Effector CD8-positive, alpha-beta T cell (primary cell): Measurements from ENCODE around the gene PAQR6.
"Not testable (repeated sequence)": the region's sequence is repeated elsewhere in the genome, so short reads cannot be mapped to it uniquely, and the experiment has no call there.

ENCODE experiments used
- DNase-seq: peaks from one replicate; lab custom pipeline; 2025; lab: John Stamatoyannopoulos, UW

PAQR6 gene

DNA sequence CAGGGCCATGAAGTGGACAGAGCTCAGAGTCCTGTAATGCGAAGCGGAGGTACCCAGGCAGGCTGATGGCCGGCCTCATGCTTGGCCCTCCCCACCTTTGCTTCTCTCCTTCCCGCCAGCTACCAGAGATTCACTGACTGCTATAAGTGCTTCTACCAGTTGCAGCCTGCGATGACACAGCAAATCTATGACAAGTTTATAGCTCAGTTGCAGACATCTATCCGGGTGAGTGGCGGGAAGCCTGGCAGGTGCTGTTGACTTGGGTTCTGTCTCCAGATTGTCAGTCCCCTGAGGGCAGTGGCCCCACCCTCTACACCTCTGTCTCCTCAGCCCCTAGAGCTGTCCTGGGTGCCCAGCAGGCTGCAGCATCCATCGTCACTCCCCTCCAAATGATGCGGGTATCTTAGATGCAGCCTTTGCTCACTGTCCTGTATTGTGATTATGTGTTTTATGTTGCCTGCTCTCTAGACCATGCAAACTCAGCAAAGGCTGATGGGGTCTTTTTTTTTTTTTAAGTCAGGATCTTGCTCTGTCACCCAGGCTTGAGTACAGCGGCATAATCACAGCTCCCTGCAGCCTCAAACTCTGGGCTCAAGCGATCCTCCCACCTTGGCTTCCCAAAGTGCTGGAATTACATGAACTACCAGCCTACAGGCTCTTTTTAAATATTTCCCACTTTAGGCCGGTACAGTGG is 15.5 kb downstream of the PAQR6 start:
- DNase-seq: no peak

DNA sequence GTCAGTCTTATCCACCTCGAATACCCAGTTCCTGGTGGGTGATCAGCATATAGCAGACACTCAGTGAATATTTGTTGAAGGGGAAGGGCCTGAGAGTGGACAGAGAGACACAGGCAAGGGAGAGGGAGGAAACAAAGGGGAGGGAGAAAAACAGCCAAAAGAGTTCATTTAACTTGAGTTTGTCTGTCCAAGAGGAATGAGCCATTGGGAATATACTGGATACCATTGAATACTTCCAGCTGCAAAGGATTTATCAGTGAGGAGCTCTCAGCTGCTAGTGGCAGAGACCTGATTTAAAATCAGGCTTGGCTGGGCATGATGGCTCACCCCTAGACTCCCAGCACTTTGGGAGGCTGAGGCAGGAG is 17.4 kb downstream of the PAQR6 start:
- no peak for DNase-seq

DNA sequence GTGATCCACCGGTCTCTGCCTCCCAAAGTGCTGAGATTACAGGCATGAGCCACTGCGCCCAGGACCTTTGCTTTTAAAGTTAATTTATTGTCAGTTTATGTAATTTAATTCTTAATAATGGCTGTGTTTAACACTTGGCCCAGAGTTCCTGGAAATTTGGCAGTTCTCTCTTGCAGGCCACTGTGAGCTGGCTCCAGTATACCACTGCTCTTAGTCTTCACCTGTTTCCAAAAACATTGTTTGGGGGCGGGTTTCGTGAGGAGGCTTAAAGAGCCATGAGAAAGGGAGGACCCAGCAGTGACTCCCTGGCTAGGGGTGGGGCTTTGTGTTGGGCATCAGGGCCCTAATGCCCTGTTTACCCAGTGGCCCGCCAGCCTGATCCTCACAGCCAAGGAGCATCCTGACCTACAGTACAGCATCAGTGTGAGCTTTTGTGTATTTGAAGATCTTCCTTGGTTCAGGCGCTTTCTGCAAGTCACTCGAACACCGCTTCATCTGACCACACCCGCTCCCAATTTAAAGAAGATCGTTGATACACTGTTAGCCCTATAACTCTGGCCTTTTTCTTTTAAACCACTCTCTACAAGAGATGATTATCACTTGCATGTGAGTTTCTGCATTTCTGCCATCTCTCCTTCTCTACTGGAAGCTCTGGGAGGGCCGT is 17.9 kb downstream of the PAQR6 start:
- DNase-seq: no peak

DNA sequence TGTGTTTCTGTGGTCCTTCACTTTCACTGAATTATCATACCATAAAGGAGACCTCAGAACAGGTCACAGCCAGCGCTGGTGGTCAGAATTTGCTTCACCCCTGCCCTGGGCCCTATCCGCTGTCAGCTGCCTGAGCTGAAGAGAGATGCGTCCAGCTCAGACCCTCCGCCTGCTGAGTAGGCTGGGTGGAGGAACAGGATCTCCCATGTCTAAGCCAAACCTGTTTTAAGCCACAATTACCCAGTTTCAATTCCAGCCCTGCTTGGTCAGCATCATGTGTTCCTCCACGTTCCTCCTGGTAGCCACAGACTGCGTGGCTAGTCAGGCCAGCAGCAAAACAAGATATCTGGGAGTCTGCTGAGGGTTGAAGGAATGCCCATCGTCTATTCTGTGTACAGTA is 19.4 kb downstream of the PAQR6 start:
- DNase-seq: no peak

DNA sequence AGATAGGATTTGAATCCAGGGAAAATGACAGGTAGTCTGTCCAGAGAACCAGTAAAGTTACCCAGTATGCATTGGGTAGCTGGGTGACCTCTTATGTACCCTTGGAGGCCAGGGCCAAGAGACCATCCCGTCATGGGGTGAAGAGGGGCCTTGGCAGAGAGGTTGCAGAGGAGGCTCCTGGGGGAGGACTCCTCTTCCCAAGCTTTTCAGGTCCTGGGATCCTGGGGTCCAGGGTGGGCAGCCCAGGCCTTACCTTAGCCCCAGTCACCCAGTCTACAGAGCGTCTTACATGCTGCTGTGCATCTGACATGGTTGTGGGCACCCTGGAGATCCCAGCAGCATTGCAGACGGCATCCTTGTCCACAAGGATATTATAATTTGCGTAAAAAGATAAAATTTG is 21.1 kb downstream of the PAQR6 start:
- no peak for DNase-seq

DNA sequence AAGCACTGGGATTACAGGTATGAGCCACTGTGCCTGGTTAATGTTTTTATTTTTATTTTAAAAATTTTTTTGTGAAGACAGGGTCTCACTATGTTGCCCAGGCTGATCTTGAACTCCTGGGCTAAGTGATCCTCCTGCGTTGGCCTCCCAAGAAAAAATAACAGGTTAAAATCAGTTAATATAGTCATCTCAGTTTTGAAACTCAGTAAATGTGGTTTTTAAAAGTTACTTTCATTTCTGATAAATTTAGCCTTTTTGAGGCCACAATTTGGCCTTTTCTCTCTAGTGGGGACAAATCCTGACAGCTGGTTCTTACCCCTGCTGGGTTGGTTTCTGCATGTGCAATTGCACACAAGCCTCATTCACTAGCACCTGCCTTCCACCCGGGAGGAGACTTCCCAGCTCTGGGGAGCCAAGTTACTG is 21.7 kb downstream of the PAQR6 start:
- DNase-seq: no peak

DNA sequence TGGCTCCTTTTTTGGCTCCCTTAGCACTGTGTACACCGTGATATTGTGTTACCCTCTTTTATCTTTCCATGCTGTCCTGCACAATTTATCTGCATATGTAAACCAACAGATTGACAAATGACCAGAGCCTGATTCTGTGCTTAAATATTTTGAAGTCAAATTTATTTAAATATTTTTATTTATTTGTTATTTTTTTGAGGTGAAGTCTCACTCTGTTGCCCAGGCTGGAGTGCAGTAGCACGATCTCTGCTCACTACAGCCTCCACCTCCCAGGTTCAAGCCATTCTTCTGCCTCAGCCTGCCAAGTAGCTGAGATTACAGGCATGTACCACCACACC is 22.2 kb downstream of the PAQR6 start:
- DNase-seq: no peak

DNA sequence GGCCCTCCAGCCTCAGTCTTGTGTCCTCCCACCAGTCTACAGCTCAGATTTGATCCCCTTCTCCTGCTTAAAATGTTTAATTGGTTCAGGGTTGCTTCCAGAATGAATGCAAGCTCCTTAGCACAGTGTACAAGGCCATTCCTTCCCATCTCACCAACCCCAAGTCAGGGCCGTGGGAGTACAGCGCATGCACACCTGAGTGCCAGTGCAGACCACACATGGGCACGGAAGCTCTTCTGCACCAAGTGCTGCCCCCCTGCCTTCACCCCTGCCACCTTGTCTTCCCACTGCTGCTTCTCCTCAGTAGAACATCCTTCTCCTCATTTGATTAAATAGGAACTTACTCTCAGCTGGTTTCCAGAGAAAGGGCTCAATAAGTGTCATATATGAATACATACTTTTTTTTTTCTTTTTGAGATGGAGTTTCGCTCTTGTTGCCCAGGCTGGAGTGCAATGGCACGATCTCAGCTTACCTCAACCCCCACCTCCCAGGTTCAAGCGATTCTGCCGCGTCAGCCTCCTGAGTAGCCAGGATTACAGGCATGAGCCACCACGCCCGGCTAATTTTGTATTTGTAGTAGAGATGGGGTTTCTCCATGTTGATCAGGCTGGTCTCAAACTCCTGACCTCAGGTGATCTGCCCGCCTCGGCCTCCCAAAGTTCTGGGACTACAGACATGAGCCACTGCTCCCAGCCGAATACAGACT is 25.7 kb downstream of the PAQR6 start:
- no peak for DNase-seq

DNA sequence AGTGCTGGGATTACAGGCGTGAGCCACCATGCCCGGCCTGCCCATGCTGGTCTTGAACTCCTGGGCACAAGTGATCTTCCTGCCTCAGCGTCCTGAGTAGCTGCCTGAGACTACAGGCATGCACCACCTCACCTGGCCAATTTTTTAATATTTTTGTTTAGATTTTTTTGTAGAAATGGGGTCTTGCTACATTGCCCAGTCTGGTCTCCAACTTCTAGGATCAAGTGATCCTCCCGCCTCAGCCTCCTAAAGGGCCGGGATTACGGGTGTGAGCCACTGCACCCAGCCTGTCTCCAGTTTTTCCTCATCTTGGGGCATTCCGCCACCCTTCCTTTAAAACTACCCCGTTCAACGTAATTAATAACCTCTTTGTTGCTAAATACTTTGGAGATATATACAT is 27.6 kb downstream of the PAQR6 start:
- DNase-seq: no peak

DNA sequence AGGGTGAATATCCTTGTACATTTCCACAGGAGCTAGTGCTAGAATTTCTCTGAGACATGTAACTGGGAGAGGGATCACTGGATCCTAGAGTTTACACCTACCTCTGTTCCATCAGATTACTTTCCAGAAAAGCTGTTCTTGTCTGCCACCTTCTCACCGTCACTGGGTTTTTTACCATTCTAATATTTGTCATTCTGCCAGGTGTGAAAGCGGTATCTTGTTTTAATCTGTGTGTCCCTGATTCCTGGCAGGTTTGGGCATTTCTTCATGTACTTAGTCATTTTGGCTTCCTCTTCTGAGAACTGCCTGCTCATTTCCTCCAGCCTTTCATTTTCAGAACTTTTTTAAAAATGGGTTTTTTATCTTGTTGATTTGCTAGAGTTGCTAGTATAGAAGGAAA is 30.0 kb downstream of the PAQR6 start:
- DNase-seq: no peak

DNA sequence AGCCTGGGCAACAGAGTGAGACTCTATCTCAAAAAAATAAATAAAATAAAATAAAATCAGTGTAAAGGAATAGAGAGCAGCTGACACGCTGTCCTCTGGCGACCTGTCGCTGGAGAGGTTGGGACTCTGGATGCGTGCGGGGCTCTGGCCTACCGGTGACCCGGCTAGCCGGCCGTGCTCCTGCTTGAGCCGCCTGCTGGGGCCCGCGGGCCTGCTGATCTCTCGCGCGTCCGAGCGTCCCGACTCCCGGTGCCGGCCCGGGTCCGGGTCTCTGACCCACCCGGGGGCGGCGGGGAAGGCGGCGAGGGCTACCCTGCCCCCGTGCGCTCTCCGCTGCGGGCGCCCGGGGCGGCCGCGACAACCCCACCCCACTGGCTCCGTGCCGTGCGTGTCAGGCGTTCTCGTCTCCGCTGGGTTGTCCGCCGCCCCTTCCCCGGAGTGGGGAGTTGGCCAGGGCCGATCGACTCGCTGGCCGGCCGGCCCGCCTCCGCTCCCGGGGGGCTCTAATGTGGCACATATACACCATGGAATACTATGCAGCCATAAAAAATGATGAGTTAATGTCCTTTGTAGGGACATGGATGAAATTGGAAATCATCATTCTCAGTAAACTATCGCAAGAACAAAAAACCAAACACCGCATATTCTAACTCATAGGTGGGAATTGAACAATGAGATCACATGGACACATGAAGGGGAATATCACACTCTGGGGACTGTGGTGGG is 31.3 kb downstream of the PAQR6 start:
- not testable (repeated sequence) for DNase-seq

DNA sequence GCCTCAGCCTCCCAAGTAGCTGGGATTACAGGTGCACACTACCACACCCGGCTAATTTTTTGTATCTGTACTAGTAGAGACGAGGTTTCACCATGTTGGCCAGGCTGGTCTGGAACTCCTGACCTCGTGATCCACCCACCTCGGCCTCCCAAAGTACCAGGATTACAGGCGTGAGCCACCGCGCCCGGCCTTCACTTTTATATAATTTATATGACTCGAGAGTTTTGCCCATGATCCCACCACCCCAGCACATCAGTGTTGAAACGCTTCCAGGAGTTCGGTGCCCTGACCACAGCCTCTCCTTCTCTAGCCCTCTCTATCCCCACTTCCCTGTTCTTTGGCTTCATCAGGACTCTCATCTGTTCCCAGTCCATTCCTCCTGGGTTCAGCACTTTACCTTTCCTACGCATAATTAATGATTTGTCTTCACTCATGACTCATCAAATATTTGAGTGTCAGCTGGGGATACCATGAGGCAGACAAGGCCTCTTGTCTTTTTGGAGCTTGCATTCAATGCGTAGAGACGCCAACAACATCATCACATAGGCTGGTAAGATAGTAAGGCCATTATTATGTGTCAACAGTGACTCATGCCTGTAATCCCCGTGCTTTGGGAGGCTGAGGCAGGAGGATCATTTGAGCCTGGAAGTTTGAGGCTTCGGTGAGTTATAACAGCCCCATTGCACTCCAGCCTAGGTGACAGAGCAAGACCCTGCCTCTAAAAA is 33.7 kb downstream of the PAQR6 start:
- DNase-seq: no peak

DNA sequence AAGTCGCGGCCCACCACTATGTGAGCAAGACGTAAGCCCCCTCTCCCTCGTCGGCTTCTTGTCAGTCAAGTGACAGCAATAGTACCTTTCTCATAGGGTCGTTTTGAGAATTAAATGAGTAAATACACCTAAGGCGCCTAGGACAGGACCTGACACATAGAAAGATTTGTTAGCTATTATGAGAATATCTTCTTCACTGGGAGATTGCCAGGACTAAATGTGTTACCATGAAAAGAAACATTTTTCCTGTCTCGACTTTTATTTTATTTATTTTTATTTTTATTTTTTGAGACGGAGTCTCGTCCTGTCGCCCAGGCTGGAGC is 34.3 kb downstream of the PAQR6 start:
- no peak for DNase-seq

DNA sequence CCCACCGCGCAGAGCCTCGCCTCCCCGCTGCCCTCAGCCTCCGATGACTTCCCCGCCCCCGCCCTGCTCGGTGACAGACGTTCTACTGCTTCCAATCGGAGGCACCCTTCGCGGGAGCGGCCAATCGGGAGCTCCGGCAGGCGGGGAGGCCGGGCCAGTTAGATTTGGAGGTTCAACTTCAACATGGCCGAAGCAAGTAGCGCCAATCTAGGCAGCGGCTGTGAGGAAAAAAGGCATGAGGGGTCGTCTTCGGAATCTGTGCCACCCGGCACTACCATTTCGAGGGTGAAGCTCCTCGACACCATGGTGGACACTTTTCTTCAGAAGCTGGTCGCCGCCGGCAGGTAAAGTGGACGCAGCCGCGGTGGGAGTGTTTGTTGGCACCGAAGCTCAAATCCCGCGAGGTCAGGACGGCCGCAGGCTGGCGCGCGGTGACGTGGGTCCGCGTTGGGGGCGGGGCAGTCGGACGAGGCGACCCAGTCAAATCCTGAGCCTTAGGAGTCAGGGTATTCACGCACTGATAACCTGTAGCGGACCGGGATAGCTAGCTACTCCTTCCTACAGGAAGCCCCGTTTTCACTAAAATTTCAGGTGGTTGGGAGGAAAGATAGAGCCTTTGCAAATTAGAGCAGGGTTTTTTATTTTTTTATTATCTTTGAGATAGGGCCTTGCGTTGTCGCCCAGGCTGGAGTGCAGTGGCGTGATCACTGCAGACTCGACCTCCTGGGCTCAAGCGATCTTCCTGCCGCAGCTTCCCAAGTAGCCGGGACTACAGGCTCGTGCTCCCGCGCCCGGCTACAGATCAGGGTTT is 34.8 kb downstream of the PAQR6 start, which contains the start of gene PMF1:
PMF1 (plus strand) TSS at position 175 of the 811 bp plus-strand sequence; CDS start at position 184, 9 bp downstream.
- peak; percentile 94 for DNase-seq

DNA sequence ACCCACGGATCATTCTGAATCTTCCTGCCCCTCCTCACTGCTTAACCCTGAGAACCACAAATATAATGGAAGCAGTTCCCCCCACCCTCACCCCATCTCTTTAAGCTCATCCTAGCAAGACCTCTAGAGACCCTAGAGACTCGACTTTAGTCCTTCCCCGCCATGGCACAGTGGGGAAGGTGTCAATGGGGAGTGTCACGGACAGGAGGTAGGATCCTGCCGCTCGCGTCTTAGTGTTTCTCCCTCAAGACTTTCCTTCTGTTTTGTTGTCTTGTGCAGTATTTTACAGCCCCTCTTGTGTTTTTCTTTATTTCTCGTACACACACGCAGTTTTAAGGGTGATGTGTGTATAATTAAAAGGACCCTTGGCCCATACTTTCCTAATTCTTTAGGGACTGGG is 35.7 kb downstream of the PAQR6 start:
- DNase-seq: no peak

DNA sequence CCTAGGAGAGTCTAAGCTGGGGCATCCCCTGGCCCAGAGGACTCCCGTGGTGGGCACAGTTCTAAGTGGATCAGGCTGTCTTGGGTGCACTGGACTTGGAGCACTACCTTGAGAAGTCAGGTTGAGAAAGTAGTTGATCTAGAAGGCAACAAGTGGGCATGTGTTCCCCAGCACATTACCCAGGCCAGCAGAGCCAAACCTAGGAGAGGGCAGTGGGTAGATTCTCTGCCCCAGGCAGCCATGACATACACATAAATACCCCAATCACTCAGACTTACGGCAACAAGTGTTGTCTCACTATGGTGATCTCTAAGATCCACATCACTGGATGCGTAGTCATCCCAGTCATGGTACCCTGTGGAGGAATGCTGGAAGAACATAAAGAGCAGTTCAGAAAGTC is 36.6 kb downstream of the PAQR6 start:
- no peak for DNase-seq

DNA sequence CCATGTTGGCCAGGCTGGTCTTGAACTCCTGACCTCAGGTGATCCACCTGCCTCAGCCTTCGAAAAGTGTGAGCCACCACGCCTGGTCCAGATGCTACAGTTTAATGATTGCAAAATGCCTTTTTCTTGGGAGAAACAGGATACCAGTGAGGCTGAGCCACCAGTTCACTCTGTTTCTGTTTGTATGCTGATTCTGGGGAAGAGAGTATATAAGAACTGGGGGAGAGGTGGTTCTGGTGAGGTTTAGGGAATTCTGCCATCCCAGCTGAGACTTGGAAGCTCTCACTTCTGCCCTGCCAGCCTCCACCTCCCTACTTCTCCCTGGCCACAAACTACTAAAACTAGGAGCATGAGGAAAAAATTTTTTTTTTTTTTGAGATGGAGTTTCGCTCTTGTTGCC is 43.2 kb downstream of the PAQR6 start:
- no peak for DNase-seq

DNA sequence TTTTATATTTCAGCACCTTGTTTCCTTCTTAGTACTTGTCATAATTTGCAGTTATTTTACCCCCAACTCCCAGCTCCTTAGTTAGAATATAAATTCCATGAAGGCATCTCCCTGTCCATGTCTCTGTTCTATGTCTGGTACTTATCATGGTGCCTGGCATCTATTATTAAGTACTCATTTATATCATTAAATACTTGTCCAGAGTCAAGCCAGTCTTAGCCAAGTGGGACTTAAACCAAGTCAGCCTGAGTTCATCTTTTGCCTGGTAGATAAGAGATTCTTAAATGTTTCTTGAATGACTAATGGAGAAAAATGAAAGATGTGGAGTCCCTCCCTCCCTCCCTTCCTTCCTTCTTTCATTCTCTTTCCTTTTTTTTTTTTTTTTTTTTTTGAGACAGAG is 44.5 kb downstream of the PAQR6 start:
- no peak for DNase-seq

DNA sequence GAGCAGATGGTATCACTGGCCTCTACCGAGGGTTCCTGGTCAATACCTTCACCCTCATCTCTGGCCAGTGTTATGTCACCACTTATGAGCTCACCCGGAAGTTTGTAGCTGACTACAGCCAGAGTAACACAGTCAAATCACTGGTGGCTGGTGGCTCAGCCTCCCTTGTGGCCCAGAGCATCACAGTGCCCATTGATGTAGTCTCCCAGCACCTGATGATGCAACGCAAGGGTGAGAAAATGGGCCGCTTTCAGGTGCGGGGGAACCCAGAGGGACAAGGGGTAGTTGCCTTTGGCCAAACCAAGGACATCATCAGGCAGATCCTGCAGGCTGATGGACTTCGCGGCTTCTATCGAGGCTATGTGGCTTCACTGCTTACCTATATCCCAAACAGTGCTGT is 47.8 kb downstream of the PAQR6 start:
- no peak for DNase-seq

DNA sequence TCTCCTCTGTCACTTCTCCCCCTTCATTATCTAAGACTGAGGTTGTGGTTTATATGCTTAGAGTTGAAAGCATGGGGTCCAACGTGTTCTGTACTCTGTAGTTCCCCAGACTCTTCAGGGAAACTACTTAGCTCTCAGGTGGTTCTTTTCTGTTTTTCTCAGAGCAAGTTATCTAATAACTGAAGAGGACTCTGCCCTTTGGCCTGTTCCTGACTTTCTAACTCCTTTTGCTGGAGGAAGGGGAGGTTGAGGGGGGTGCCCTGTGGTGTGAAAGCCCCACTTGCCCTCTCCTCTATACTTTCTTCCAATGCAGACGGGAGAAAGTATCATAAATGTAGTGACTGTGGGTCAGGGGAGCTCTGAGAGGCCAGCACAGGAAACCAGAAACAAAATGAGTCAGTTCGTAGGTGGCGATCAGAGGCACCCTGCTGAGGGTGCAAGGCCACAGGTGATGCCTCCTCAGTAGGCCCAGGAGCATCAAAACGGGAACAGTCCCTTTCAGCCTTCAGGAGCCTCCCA is 49.0 kb downstream of the PAQR6 start:
- DNase-seq: no peak

DNA sequence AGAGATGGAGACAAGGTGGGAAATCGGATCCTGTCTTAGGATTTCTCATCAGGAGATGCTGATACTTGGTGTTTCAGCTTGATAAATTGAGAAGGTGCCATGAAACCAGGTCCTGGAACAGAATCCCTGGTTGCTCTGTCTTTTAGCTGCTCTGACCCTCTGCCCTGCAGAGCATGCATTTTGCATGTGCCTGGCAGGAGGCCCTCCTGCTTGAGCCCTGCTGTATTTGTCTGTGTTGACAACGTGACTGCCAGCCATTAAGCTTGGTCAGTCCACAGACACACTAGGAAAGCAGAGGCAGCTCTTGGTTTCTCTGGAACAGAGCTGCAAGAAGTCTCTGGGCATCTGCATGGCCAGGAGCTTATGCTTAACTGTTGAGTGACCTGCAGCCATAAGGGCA is 51.4 kb downstream of the PAQR6 start:
- DNase-seq: no peak
